ENCODE measurements around the gene BRCC3.
"Not testable (repeated sequence)": the region's sequence is repeated elsewhere in the genome, so short reads cannot be mapped to it uniquely, and the experiment has no call there.

The BRCC3 gene

DNA sequence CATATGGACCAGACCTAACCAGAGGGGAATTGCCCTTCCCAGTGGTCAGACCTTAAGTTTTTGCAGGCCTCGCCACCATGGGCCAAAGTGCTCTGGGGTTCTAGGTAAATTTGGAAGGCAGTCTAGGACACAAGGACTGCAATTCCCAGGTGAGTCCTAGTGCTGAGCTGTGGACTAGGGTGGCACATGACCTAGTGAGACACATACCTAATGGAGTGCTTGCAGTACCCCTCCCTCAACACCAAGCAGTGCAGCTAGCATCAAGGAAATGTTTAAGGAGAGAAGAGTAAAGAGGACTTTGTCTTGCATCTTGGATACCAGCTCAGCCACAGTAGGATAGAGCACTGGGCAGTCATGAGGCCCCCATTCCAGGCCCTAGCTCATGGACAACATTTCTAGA, 60.8 kb downstream of the BRCC3 start:
- H3K4me3 ChIP-seq, result no peak overlapping the region
- no peak for DNase-seq (ENCODE audit: low spot score in 2 of 2)
- no peaks in the 10 kb centered on the region for H3K36me3 ChIP-seq (replicated peaks)
- no peaks in the 10 kb centered on the region for H3K4me1 ChIP-seq
- H3K9me3 ChIP-seq, result no peaks in the 10 kb centered on the region
- no peaks in the 10 kb centered on the region for H3K27me3 ChIP-seq (ENCODE audit: low read depth)
- in situ Hi-C loops (cut with MboI; ENCODE audit: low sequenced_read_pairs), result no loop called here

- Histone ChIP-seq H3K4me1 (no peaks in the 10 kb centered on the region), H3K9me3 (no peaks in the 10 kb centered on the region), H3K36me3 (replicated peaks) (no peaks in the 10 kb centered on the region), H3K27me3 (ENCODE audit: low read depth) (no peaks in the 10 kb centered on the region), H3K4me3 (no peak overlapping the region)
- in situ Hi-C loops (cut with MboI; ENCODE audit: low sequenced_read_pairs), result no loop called here
- DNase-seq (ENCODE audit: low spot score in 2 of 2), result no peak
Measured at GRCh38 chrX:155134255-155134654, 62.9 kb downstream of the BRCC3 start.

DNA sequence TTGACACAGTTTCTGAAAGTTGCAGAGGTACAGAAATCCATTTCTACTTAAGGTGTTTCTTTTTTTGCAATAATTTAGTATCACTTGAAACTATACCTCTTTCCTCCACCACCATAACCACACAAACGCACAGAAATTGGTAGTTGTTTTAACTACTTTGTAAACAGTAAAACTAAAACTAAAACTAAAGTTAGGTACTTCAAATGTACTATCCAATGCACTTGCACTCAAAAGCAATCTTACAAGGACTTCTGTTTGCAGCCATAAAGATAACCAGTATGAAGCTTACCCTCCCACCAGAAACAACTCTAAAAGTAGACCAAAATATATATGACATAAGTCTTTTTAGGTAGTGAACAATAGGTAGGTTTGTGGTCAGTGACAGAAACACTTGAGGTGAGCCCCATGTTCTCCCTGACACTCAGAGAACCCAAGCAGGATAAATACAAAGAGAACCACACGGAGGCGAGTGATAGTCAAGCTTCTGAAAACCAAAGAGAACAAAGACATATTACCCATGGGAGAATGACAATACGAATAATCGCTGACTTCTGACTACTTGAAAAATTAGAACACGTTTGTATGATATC, 72.7 kb downstream of the BRCC3 start:
- in situ Hi-C loops (cut with MboI; ENCODE audit: low sequenced_read_pairs), result no loop called here
- Histone ChIP-seq H3K4me3 (no peak overlapping the region), H3K4me1 (no peaks in the 10 kb centered on the region), H3K27me3 (ENCODE audit: low read depth) (0 out of 2 replicates have a peak, but pooled peaks cover 5% of the 10 kb centered on the region), H3K36me3 (replicated peaks) (no peaks in the 10 kb centered on the region), H3K9me3 (no peaks in the 10 kb centered on the region)
- no peak for DNase-seq (ENCODE audit: low spot score in 2 of 2)

- 0 out of 2 replicates have a peak, but pooled peaks cover 5% of the 10 kb centered on the region for H3K27me3 ChIP-seq (ENCODE audit: low read depth)
- H3K4me1 ChIP-seq, result no peaks in the 10 kb centered on the region
- no peaks in the 10 kb centered on the region for H3K9me3 ChIP-seq
- no peak for DNase-seq (ENCODE audit: low spot score in 2 of 2)
- no peak overlapping the region for H3K4me3 ChIP-seq
- no peaks in the 10 kb centered on the region for H3K36me3 ChIP-seq (replicated peaks)
- in situ Hi-C loops (cut with MboI; ENCODE audit: low sequenced_read_pairs), result no loop called here
Measured at GRCh38 chrX:155144926-155145325, 73.6 kb downstream of the BRCC3 start.

GRCh38 chrX:155147612-155148011, 76.3 kb downstream of the BRCC3 start:
- H3K36me3 ChIP-seq (replicated peaks); H3K27me3 ChIP-seq (ENCODE audit: low read depth); H3K4me3 ChIP-seq; in situ Hi-C loops (cut with MboI; ENCODE audit: low sequenced_read_pairs); H3K9me3 ChIP-seq; DNase-seq (ENCODE audit: low spot score in 2 of 2); H3K4me1 ChIP-seq: not testable (repeated sequence)

DNA sequence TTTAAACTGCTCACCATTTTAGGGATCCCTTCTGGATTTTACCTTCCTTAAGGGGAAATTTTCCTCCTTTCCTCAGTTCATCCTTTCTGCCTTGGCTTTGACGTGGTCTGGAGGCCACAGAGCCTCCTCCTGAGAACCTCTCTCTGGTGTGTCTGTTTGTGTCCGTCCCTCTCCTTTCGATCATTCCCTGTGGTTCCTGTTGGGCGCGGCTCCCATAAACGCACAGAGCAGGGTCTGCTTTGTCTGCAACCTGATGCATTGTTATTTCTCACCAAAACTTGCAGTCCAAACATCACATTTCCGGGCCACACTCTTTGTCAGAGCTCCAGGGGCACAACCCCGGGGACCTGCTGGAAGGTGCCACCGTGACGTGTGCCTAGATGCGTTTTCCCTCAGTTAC, 76.9 kb downstream of the BRCC3 start:
- H3K36me3 ChIP-seq (replicated peaks); H3K4me3 ChIP-seq; H3K9me3 ChIP-seq; in situ Hi-C loops (cut with MboI; ENCODE audit: low sequenced_read_pairs); DNase-seq (ENCODE audit: low spot score in 2 of 2); H3K4me1 ChIP-seq; H3K27me3 ChIP-seq (ENCODE audit: low read depth): not testable (repeated sequence)

DNA sequence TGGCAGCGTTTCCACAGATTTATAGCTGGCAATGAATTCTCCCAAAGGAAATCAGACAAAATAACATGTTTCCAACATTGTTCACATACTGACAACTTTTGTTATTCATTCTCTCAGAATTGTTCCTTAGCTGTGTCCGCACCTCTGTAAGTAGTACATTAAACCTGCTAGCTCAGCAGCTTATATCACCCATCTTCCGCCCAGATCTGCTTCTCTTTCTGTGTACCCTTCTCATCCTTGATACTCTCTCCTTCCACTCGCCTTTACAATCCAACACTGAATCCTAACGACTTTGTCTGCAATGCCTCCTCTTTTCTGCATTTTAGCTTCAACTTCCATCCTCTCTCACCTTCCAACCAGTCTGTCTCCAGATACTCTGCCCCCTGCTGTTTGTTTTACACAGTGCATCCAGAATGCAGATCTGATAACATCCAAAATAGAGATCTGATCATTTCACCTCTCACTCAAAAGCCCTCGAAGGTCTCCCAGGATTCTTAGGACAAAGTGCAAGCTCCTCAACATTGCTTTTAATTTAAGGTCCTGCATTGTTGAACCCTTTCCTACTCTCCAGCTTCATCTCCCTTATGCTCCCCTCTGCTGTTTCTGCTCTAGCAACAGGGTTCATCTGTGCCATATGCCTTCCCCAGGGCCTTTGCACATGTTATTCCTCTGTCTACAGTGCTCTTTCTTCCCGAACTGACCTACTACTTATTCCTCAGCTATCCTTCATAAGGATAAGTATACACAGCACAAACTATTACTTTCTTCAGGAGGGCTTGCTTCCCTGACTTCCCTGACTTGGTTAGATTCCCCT, 77.6 kb downstream of the BRCC3 start:
- Histone ChIP-seq H3K4me1 (no peaks in the 10 kb centered on the region), H3K9me3 (no peaks in the 10 kb centered on the region), H3K27me3 (ENCODE audit: low read depth) (no peaks in the 10 kb centered on the region), H3K4me3 (no peak overlapping the region), H3K36me3 (replicated peaks) (no peaks in the 10 kb centered on the region)
- DNase-seq (ENCODE audit: low spot score in 2 of 2), result peak; percentile 20 to 72
- in situ Hi-C loops (cut with MboI; ENCODE audit: low sequenced_read_pairs), result no loop called here

DNA sequence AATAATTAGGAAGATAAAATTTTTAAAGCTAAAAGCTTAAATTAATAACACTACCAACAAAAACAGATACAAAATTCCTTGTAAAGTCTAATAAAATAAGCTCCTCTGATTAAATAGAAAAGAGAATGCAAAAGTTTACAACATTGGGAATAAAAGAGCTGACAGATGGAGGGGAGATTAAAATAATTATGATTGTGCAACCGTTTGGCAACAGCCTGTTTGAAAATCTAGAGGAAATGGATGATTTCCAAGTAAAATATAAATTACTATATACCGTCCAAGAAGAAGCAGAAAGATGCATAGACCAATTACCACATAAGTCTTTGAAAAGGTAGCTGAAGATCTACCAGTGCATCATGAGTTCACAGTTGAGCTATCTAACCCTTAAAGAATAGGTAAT, 98.6 kb downstream of the BRCC3 start:
- Histone ChIP-seq H3K4me3 (no peak overlapping the region), H3K27me3 (ENCODE audit: low read depth) (peaks cover 3% of the 10 kb centered on the region; the same call in 1 of the 2 replicates), H3K4me1 (no peaks in the 10 kb centered on the region), H3K36me3 (replicated peaks) (no peaks in the 10 kb centered on the region), H3K9me3 (no peaks in the 10 kb centered on the region)
- DNase-seq (ENCODE audit: low spot score in 2 of 2), result no peak
- in situ Hi-C loops (cut with MboI; ENCODE audit: low sequenced_read_pairs), result no loop called here

Measured in HAP-1 (cell line).